Peyer's patch (tissue), 4 donors: ENCODE results near the gene CCT7.

Experiments
- CTCF ChIP-seq, 6 experiments: fragments of 450-650 bp in 4 of 6; fragments of 200-600 bp in 2 of 6; sonication (generic) in 1 of 6; IDR thresholded peaks; one replicate each; pipeline ENCODE4 v1.5.1; 2017 to 2019; ENCODE audit warnings: antibody characterized with exemption in 6 of 6, mild to moderate bottlenecking in 3 of 6, moderate library complexity in 1 of 6
- POLR2A ChIP-seq, 2 donors: fragments of 450-650 bp; IDR thresholded peaks; one replicate each; pipeline ENCODE4 v1.5.1; 2017; ENCODE audit warnings: antibody characterized with exemption in 2 of 2, mild to moderate bottlenecking in 2 of 2, moderate library complexity in 2 of 2

GRCh38 chr2:73244580-73244979, 10.5 kb downstream of the CCT7 start:
- TF ChIP-seq POLR2A (IDR thresholded peaks at IDR 0.05) (no peak), CTCF (IDR thresholded peaks at IDR 0.05) (no peak)
